NK-92 (cell line): ENCODE data around the gene SRRM3.
"Not testable (repeated sequence)": the region's sequence is repeated elsewhere in the genome, so short reads cannot be mapped to it uniquely, and the experiment has no call there.

ENCODE experiments used
- DNase-seq: peaks from one replicate; lab custom pipeline; 2025; ENCODE audit not compliant: unreplicated experiment; lab: John Stamatoyannopoulos, UW

SRRM3 gene

GRCh38 chr7:76261931-76262330 lies 60.2 kb downstream of the SRRM3 start:
- DNase-seq, result no peak

- no peak for DNase-seq
These were observed 61.1 kb downstream of the SRRM3 start for GRCh38 chr7:76262683-76263402.

- no peak for DNase-seq
These were observed 63.6 kb downstream of the SRRM3 start for GRCh38 chr7:76265299-76265698.

GRCh38 chr7:76267107-76267893 lies 65.6 kb downstream of the SRRM3 start:
- DNase-seq, result no peak

- no peak for DNase-seq
These were observed 66.1 kb downstream of the SRRM3 start for GRCh38 chr7:76267894-76268183.

GRCh38 chr7:76268376-76268775 lies 66.7 kb downstream of the SRRM3 start:
- DNase-seq, result no peak

- no peak for DNase-seq
These were observed 68.2 kb downstream of the SRRM3 start for GRCh38 chr7:76269895-76270294.

- not testable (repeated sequence) for DNase-seq
These were observed 69.7 kb downstream of the SRRM3 start for GRCh38 chr7:76271384-76271783.

GRCh38 chr7:76272142-76272541 lies 70.4 kb downstream of the SRRM3 start:
- DNase-seq, result no peak

- DNase-seq, result no peak
These were observed 71.3 kb downstream of the SRRM3 start for GRCh38 chr7:76272851-76273497.

GRCh38 chr7:76273503-76273902 lies 71.8 kb downstream of the SRRM3 start:
- no peak for DNase-seq

- DNase-seq, result no peak
These were observed 76.8 kb downstream of the SRRM3 start for GRCh38 chr7:76278540-76278939.

- DNase-seq, result no peak
These were observed 78.7 kb downstream of the SRRM3 start for GRCh38 chr7:76280408-76280807.

GRCh38 chr7:76281006-76281705 lies 79.5 kb downstream of the SRRM3 start:
- DNase-seq, result no peak

- DNase-seq, result no peak
These were observed 80.1 kb downstream of the SRRM3 start for GRCh38 chr7:76281706-76282343.

- DNase-seq, result no peak
These were observed 80.9 kb downstream of the SRRM3 start for GRCh38 chr7:76282344-76283253.

- DNase-seq, result no peak
These were observed 81.8 kb downstream of the SRRM3 start for GRCh38 chr7:76283254-76284159.

GRCh38 chr7:76285604-76286374 lies 84.1 kb downstream of the SRRM3 start:
- DNase-seq, result no peak
